SK-N-SH (cell line): ENCODE results near the gene TIGIT. TPM values are rescaled to one million over a fixed set of nuclear protein-coding genes. Genes with fewer than 3 reads are reported as not detected.

ENCODE experiments used
- CTCF ChIA-PET: fragments of 300-600, 350-600 bp; formaldehyde crosslinking; extraction: SDS; loops from one replicate; lab custom pipeline; 2021; lab: Yijun Ruan, JAX
- POLR2A ChIA-PET: fragments of 350-600 bp; sonication (Branson Sonifier 250); formaldehyde crosslinking; extraction: SDS; loops from one replicate; lab custom pipeline; 2020; ENCODE audit warnings: antibody characterized with exemption, inconsistent platforms; lab: Yijun Ruan, JAX
- DNase-seq: peaks from one replicate; pipeline ENCODE4 v3.0.0; 2012
- H2AFZ ChIP-seq: fragments of 200-600 bp; sonication (generic); 2 replicates; pipeline ENCODE4 v1.8.1; 2016; ENCODE audit warnings: antibody characterized with exemption, mild to moderate bottlenecking, low read depth
- H3F3A ChIP-seq: fragments of 200-600 bp; sonication (generic); replicated peaks from 2 replicates; pipeline ENCODE3; 2016; ENCODE audit warnings: antibody characterized with exemption, mild to moderate bottlenecking; ENCODE audit not compliant: insufficient read depth
- H3K27ac ChIP-seq, 2 experiments: fragments of 200-500 bp in 1 of 2; fragments of 200-600 bp in 1 of 2; sonication (Bioruptor generic) in 1 of 2; sonication (generic), shearing (Covaris generic) in 1 of 2; 2 replicates each; pipeline versions ENCODE4 v1.5.1 to v1.6.1; 2014 to 2016; ENCODE audit warnings: low read depth in 2 of 2, inconsistent platforms in 1 of 2, low read length in 1 of 2, mild to moderate bottlenecking in 1 of 2, mixed read lengths in 1 of 2
- H3K27me3 ChIP-seq: fragments of 200-600 bp; sonication (generic), shearing (Covaris generic); 2 replicates; pipeline ENCODE4 v1.6.1; 2016; ENCODE audit warnings: mixed run types; ENCODE audit not compliant: insufficient read depth
- H3K36me3 ChIP-seq, 2 experiments: fragments of 200-500 bp in 1 of 2; fragments of 200-600 bp in 1 of 2; sonication (Bioruptor generic) in 1 of 2; sonication (generic) in 1 of 2; replicated peaks in 1 of 2; 2 replicates each; pipeline versions ENCODE3 to v1.5.1; 2014 to 2016; ENCODE audit warnings: low read length in 1 of 2, mild to moderate bottlenecking in 1 of 2; ENCODE audit not compliant: insufficient read depth in 2 of 2, control insufficient read depth in 1 of 2
- H3K4me1 ChIP-seq, 2 experiments: fragments of 200-500 bp in 1 of 2; fragments of 200-600 bp in 1 of 2; sonication (Bioruptor generic) in 1 of 2; sonication (generic), shearing (Covaris generic) in 1 of 2; 2 replicates each; pipeline versions ENCODE4 v1.5.1 to v1.6.1; 2014 to 2016; ENCODE audit warnings: low read depth in 1 of 2, low read length in 1 of 2, mixed run types in 1 of 2; ENCODE audit not compliant: insufficient read depth in 2 of 2, control insufficient read depth in 1 of 2
- H3K4me2 ChIP-seq: fragments of 200-600 bp; sonication (generic), shearing (Covaris generic); 2 replicates; pipeline ENCODE4 v1.6.1; 2017; ENCODE audit warnings: mixed run types
- H3K4me3 ChIP-seq, 2 experiments: fragments of 200-500 bp in 1 of 2; fragments of 200-600 bp in 1 of 2; sonication (Bioruptor generic) in 1 of 2; sonication (generic), shearing (Covaris generic) in 1 of 2; 2 replicates each; pipeline versions ENCODE4 v1.5.1 to v1.8.1; 2014 to 2016; ENCODE audit warnings: low read depth in 2 of 2, inconsistent platforms in 1 of 2, low read length in 1 of 2, mild to moderate bottlenecking in 1 of 2, mixed read lengths in 1 of 2, moderate library complexity in 1 of 2
- H3K79me2 ChIP-seq: fragments of 200-600 bp; sonication (generic); 2 replicates; pipeline ENCODE4 v1.8.1; 2017; ENCODE audit warnings: mild to moderate bottlenecking; ENCODE audit not compliant: insufficient read depth
- H3K9ac ChIP-seq: fragments of 200-600 bp; sonication (generic); 2 replicates; pipeline ENCODE4 v1.6.1; 2017; ENCODE audit warnings: mixed run types
- H3K9me2 ChIP-seq: fragments of 200-600 bp; sonication (generic); 2 replicates; pipeline ENCODE4 v1.6.1; 2017; ENCODE audit warnings: mixed run types
- H3K9me3 ChIP-seq: fragments of 200-600 bp; sonication (generic); 2 replicates; pipeline ENCODE4 v1.6.1; 2017; ENCODE audit warnings: mixed run types, mild to moderate bottlenecking, moderate library complexity
- H4K20me1 ChIP-seq: fragments of 200-600 bp; sonication (generic); 2 replicates; pipeline ENCODE4 v1.6.1; 2017; ENCODE audit warnings: mild to moderate bottlenecking, mixed run types; ENCODE audit not compliant: insufficient read depth
- ELF1 ChIP-seq: IDR thresholded peaks from 2 replicates; pipeline ENCODE4 v1.4.0; 2012
- EP300 ChIP-seq, 2 experiments: IDR thresholded peaks; 2 replicates each; pipeline versions ENCODE4 v1.4.0 to v1.6.1; 2012; ENCODE audit warnings: borderline replicate concordance in 1 of 2, low read depth in 1 of 2, low read length in 1 of 2
- FOSL2 ChIP-seq: IDR thresholded peaks from 2 replicates; pipeline ENCODE4 v1.4.0; 2012; ENCODE audit warnings: low read depth, mild to moderate bottlenecking, moderate library complexity, borderline replicate concordance
- JUND ChIP-seq: IDR thresholded peaks from 2 replicates; pipeline ENCODE4 v1.4.0; 2012
- MEF2A ChIP-seq: IDR thresholded peaks from 2 replicates; pipeline ENCODE4 v1.4.0; 2012; ENCODE audit warnings: low read depth, borderline replicate concordance
- NFIC ChIP-seq: IDR thresholded peaks from 2 replicates; pipeline ENCODE4 v1.4.0; 2012; ENCODE audit warnings: borderline replicate concordance
- NRF1 ChIP-seq: IDR thresholded peaks from 2 replicates; pipeline ENCODE4 v1.6.1; 2012; ENCODE audit warnings: low read depth, mild to moderate bottlenecking, low read length
- RXRA ChIP-seq: IDR thresholded peaks from 2 replicates; pipeline ENCODE4 v1.4.0; 2012; ENCODE audit warnings: low read depth, mild to moderate bottlenecking, borderline replicate concordance
- SIN3A ChIP-seq: IDR thresholded peaks from 2 replicates; pipeline ENCODE4 v1.6.1; 2012; ENCODE audit warnings: low read depth, mild to moderate bottlenecking, low read length, moderate library complexity, borderline replicate concordance
- SMC3 ChIP-seq: IDR thresholded peaks from 2 replicates; pipeline ENCODE4 v1.6.1; 2012; ENCODE audit warnings: low read depth, low read length, improper control_type of control experiment
- TAF1 ChIP-seq: IDR thresholded peaks from 2 replicates; pipeline ENCODE4 v1.6.1; 2012; ENCODE audit warnings: low read depth, mild to moderate bottlenecking, low read length, moderate library complexity, borderline replicate concordance
- TCF12 ChIP-seq: IDR thresholded peaks from 2 replicates; pipeline ENCODE4 v1.4.0; 2012
- TEAD4 ChIP-seq: IDR thresholded peaks from 2 replicates; pipeline ENCODE4 v1.4.0; 2012; ENCODE audit warnings: mild to moderate bottlenecking, borderline replicate concordance; ENCODE audit not compliant: insufficient read depth
- USF1 ChIP-seq: IDR thresholded peaks from 2 replicates; pipeline ENCODE4 v1.4.0; 2012; ENCODE audit warnings: low read depth, borderline replicate concordance
- YY1 ChIP-seq: IDR thresholded peaks from 2 replicates; pipeline ENCODE4 v1.4.0; 2012; ENCODE audit warnings: low read depth, mild to moderate bottlenecking
- WGBS: methylation state at CpG from one replicate; pipeline ENCODE4 v1.1.6; 2017; ENCODE audit warnings: low lambda C conversion rate; 5-methylcytosine and 5-hydroxymethylcytosine counted together
- polyA plus RNA-seq, 3 experiments: library from polyadenylated mRNA; depleted of rRNA; stranded (reverse); fragments of >200 nt; gene quantifications; 2 replicates each; pipeline ENCODE4 v1.2.3, GENCODE V29; 2012

The TIGIT gene
- polyA plus RNA-seq, 1 of the 3 experiments (the other 2 are of a cell fraction) = not detected

GRCh38 chr3:114332342-114333179, 38.7 kb downstream of the TIGIT start:
- Histone ChIP-seq H3K27ac (no peak overlapping the region), H3K9ac (no peak overlapping the region), H3K36me3 (peaks cover 0 to 13% of the 10 kb centered on the region in 2 experiments), H3K9me3 (no peaks in the 10 kb centered on the region), H3K9me2 (no peaks in the 10 kb centered on the region), H3K4me3 (no peak overlapping the region), H3K79me2 (no peaks in the 10 kb centered on the region), H2AFZ (no peak overlapping the region), H3K27me3 (no peaks in the 10 kb centered on the region), H3F3A (no peaks in the 10 kb centered on the region), H3K4me1 (no peaks in the 10 kb centered on the region; a peak in 1 of 4 replicates), H4K20me1 (no peaks in the 10 kb centered on the region), H3K4me2 (no peak overlapping the region)
- TF ChIP-seq SMC3 (no peak), RXRA (no peak), JUND (no peak), SIN3A (no peak), EP300 (IDR thresholded peaks at IDR 0.05; ENCODE audit: borderline replicate concordance in 1 of 2, low read depth in 1 of 2, low read length in 1 of 2) (no peak), TAF1 (no peak), TEAD4 (no peak), NFIC (no peak), ELF1 (no peak)
- 98% methylated on average over 5 of the region's 5 CpGs for WGBS
- no peak for DNase-seq
- CTCF ChIA-PET = no interaction called here
- POLR2A ChIA-PET = no interaction called here

- no peaks in the 10 kb centered on the region for H3K27me3 ChIP-seq
- no peak overlapping the region for H3K27ac ChIP-seq
- no peak overlapping the region for H3K9ac ChIP-seq
- H3K36me3 ChIP-seq = peaks cover 2 to 13% of the 10 kb centered on the region in 2 experiments
- no peak for DNase-seq
- no peaks in the 10 kb centered on the region for H3F3A ChIP-seq
- no peaks in the 10 kb centered on the region for H3K9me2 ChIP-seq
- 96% methylated on average over 4 of the region's 4 CpGs for WGBS
- H3K4me3 ChIP-seq = no peak overlapping the region
- no peak overlapping the region for H2AFZ ChIP-seq
- ChIA-PET POLR2A (no interaction called here), CTCF (no interaction called here)
- H3K79me2 ChIP-seq = no peaks in the 10 kb centered on the region
- H3K9me3 ChIP-seq = no peaks in the 10 kb centered on the region
- TF ChIP-seq EP300 (IDR thresholded peaks at IDR 0.05; ENCODE audit: borderline replicate concordance in 1 of 2, low read depth in 1 of 2, low read length in 1 of 2) = no peak
- TF ChIP-seq USF1 = no peak
- TF ChIP-seq YY1 = no peak
- TF ChIP-seq SIN3A = no peak
- TF ChIP-seq TCF12 = no peak
- TF ChIP-seq SMC3 = no peak
- TF ChIP-seq NRF1 = no peak
- TF ChIP-seq JUND = no peak
- TF ChIP-seq MEF2A = no peak
- TF ChIP-seq FOSL2 = no peak
- H4K20me1 ChIP-seq = no peaks in the 10 kb centered on the region
- no peaks in the 10 kb centered on the region; a peak in 1 of 4 replicates for H3K4me1 ChIP-seq
- H3K4me2 ChIP-seq = no peak overlapping the region
These were observed 39.5 kb downstream of the TIGIT start for GRCh38 chr3:114333180-114333922.
